DMS79 treated with DMSO at 0.1 percent for 48 hours (cell line): Measurements from ENCODE around the gene DGLUCY.

ENCODE experiments used
- DNase-seq: peaks from one replicate; lab custom pipeline; 2025; lab: John Stamatoyannopoulos, UW

Gene DGLUCY

DNA sequence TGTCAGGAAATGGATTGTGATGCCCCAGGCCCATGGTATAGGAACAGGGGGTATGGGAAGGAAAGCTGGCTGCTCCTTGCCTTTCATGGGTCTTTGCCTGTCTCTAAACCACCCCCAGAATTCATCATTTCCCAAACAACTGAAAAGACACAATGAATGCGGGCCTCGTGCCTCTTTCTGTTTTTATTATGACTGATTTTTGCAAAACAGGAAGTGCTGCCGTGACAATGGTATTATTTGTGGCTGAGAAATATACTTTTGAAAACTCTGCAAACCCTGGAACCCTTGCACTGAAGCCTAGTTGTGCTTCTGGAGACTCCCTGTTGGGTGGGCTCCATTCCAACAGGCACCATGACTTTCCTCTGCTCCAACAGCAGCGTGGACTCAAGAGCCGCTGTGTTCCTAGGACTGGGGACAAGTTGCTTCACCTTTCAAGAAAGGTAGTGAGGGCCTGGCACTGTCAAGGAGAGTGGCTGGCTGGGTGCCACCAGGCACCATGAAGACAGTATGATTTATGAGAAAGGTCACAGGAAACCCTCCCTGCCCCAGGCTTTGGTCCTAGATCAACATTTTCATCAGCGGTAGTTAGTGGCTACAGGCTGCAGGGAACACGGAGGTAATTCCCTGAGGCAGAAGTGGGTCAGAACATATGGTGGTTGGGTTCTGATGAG lies 4.8 kb upstream of the DGLUCY start:
- no peak for DNase-seq

DNA sequence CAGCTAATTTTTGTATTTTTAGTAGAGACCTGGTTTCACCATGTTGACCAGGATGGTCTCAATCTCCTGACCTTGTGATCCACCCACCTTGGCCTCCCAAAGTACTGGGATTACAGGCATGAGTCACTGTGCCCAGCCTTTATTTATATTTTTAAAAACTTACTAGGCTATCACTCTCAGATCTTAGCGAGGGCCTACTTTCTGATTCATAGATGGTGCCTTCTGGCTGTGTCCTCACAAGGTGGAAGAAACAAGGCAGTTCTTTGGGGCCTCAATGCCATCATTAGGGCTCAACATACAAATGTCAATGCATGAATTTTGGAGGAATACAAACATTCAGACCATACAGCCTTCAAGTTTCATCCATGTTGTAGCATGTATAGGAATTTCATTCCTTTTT lies 2.4 kb upstream of the DGLUCY start:
- no peak for DNase-seq

DNA sequence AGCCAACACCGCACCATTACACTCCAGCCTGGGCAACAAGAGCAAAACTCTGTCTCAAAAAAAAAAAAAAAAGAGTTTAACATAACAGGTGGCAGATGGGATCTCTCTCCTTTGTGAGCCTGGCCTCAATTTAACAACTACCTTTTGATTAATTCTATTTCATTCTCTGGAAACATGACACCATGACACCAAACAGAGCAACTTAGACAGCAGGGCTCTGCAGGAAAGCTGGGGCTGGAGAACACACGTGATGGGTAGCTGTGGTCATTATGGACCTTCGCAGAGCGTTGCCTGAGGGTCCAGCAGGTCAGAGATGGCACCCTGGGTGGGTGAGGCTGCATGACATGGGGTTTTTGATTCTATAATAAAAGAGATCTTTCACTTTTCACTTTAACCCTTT lies 1.7 kb upstream of the DGLUCY start:
- DNase-seq, result no peak

DNA sequence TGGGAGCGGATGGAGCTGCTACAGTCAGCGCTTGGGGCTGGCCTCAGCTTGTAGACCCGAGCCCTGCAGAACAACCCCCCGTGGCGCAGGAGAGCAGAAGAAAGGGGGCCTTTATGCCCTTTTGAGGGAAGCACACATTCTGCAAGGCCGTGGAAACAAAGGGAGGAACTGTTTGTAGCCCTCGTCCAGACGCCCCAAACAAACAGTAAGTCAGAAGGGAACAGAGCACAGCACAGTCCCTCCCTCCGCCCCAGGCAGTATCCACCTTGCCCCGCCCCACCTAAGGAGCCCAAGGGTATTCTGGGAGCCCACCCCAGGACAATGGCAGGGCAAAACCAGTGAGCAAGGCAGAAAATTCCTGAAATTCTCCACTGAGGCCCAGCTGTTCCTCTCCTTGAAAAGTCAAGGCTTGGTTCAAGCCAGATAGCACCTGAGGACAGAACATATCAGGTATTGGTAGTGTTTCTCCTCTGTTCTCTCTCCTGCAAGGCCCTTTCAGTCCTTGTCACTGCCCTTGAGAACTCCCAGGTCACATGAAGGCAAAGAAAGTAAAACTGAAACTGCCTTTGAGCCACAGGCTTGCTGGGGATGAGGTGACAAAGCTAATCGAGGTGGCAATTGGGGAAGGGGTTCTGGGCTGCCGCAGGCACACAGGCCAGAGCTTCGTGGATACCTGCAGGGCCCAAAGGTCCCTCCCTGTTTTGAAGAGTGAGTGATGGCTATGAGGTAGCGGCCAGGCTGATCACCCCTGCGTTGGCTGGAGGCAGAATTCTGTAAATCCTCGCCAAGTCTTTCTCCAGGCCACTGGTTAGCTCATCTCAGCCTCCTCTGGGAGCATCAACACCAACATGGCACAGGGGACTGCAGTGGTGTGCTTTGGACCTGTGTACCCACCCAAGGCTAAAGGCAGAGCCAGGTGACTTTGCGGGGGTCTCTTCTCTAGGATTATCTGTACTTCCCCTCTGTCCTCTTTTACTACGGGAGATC lies 499 bp downstream of the DGLUCY start:
- peak; percentile 97 for DNase-seq

DNA sequence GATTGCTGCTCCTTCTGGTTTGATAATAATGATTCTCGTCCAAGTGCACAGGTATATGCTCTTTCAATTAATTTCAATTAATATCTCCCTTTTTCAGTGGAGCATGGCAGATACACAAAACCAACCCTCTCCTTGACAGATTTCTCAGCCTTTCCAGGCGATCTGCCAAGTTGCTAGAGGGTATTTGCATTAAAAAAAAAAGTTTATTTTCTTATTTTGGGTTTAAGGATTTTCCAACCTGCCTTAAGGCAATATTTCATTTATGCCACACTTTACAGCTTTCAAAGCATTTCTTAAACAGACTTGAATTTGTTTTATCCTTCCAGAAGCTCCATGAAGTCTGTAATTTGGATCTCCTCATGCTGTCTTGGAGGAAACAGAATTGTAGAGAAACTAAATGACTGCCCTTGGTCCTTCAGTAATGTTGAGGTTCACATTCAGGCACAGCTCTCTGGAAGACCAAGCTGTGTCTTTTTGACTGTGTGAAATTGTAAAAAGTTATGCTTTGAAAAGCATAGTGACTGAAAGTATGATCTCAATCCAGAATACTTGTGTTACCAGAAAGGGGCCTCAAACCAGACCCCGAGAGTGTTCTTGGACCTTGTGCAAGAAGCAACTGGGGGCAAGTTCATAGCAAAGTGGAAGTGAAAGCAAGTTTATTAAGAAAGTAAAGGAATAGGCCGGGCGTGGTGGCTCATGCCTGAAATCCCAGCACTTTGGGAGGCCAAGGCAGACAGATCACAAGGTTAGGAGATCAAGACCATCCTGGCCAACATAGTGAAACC lies 2.3 kb downstream of the DGLUCY start:
- DNase-seq, result peak; percentile 96

DNA sequence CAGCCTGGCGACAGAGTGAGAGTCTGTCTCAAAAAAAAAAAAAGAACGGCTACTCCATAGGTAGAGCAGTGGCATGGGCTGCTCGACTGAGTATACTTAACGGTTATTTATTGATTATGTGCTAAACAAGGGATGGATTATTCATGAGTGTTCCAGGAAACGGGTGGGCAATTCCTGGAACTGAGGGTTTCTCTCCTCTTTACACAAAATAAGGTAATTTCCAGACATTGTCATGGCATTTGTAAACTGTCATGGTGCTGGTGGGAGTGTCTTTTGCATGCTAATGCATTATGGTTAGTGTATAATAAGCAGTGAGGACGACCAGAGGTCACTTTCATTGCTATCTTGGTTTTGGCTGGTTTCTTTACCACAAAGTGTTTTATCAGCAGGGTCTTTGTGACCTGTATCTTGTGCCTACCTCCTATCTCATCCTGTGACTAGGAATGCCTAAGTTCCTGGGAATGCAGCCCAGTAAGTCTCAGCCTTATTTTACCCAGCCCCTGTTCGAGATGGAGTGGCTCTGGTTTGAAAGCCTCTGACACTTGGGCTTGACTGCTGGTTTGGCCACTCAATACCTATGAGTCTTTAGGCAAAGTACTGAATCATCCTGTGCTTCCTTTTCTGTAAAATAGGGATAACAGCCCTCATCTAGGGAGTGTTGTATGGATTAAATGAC lies 3.2 kb downstream of the DGLUCY start:
- DNase-seq, result no peak

DNA sequence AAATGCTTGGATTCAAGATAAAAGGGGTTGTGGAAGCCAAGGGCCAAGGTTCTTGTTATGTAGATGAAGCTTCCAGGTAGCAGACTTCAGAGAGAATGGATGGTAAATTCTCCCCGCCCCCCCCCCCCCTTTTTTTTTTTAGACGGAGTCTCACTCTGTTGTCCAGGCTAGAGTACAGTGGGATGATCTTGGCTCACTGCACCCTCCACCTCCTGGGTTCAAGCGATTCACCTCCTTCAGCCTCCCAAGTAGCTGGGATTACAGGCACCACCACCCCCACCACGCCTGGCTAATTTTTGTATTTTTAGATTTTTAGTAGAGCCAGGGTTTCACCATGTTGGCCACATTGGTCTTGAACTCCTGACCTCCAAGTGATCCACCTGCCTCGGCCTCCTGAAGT lies 4.1 kb downstream of the DGLUCY start:
- no peak for DNase-seq

DNA sequence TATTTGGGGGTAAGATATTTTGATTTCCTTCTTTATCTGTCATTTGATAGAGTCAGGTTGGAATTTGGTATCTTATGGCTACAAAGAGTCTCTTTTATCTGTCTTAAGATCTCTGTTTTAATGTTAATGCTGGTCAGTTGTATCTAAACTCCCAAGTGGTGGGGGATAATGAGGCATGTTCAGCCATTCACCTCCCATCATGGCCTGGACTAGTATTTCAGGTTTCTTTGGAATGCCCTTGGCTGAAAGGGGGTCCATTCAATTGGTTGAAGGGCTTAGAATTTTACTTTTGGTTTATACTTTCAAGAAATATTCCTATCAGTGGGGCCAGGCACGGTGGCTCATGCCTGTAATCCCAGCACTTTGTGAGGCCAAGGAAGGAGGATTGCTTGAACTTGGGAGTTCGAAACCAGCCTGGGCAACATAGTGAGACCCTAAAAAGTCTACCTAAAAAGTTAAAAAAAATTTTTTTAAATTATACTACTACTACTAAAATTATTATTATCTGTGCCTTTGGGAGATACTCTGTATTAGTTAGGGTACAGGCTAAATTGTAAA lies 4.7 kb downstream of the DGLUCY start:
- no peak for DNase-seq

DNA sequence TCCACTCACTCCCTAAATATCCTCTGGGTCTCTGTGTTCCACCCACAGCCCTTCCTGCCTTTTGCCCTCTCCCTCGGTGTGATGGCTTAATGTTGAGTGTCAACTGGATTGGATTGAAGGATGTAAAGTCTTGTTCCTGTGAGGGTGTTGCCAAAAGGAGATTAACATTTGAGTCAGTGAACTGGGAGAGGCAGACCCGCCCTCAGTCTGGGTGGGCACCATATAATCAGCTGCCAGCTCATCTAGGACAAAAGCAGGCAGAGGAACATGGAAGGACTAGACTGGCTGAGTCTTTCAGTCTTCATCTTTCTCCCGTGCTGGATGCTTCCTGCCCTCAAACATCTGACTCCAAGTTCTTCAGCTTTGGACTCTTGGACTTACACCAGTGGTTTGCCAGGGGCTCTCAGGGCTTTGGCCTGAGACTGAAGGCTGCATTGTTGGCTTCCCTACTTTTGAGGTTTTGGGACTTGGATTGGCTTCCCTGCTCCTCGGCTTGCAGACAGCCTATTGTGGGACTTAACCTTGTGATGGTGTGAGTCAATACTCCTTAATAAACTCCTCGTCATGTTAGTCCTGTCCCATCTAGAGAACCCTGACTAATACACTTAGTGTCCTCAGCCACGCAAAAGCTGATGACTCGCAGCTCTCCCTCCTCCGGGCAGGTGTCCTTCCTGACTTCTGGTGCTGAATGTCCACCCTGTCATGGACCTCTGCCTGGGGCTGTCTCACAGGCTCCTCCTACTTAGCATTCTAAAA lies 5.9 kb downstream of the DGLUCY start:
- no peak for DNase-seq

DNA sequence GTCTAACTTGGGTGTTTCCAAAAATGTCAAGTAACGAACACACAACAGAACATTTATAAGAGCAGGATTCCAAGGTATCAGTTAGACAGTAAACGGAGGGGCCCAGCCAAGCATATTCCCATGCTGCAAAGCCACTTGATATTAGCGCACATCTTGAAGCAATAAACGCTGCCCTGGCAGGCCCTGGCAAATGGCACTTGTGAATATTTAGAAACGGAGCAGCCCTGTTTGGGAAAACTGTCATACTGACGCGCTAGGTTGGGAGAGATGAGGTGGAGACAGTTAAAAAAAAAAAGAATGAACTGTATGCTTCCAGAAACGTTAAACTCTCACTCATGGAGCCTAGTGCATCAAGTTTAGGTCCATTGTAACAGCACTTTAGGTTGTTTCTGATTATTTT lies 9.3 kb downstream of the DGLUCY start:
- peak; percentile 92 for DNase-seq

DNA sequence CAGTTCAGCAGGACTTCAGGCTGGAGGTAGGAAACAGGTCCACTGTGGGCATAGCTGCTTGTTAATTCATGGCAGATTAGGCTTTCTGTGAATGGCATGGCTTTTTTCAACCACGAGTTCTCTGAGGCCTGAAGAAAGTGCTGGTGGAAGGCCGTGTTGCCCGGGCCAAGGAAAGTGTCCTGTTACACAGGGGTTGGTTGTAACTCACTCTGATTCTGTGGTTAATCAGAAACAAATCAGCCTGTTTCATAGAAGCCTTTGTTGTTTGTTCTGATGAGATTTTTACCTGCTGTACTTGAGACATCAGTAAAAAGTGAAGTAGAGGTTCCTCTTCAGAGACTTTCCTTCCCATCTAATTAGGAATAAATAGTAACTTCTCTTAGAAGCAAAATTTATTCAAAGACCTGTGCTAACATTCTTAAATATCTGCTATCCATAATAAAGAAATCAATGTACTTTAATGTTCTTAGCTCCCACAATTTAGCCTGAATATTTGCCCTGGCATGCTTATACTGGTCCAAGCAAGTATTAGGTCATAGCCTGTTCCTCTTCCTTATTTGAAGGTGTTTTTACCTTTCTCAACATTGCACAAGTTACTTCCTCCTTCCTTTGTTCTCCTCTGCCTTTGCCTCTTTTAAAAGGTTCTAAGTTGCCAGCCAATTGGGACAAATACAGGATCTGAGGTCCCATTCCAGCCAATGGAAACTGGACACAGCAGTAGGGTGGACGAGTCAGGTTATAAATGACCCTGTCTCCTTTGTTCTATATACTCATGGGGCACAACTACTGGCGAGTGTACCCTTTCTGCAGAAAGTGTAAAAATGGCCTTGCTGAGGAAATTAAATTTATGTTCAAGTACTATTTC lies 10.8 kb downstream of the DGLUCY start:
- peak; percentile 15 for DNase-seq

DNA sequence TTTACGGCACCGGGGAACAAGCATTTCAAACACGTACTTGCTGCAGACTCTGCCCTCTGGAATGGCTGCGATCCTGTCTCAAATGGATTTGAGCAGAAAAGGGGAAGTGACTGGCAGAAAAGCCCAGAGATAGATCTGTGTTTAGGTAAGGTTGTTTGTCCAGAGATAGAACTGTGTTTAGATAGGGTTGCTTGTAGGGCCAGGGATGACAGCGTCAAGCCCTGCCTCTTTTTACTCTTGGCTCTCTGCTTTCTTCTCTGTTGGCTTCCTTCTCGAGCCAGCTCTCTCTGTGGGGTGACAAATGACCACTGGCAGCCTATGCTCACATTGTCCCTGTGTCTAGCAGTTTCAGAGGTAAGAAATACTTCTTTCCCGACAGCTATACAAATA lies 11.4 kb downstream of the DGLUCY start:
- no peak for DNase-seq

DNA sequence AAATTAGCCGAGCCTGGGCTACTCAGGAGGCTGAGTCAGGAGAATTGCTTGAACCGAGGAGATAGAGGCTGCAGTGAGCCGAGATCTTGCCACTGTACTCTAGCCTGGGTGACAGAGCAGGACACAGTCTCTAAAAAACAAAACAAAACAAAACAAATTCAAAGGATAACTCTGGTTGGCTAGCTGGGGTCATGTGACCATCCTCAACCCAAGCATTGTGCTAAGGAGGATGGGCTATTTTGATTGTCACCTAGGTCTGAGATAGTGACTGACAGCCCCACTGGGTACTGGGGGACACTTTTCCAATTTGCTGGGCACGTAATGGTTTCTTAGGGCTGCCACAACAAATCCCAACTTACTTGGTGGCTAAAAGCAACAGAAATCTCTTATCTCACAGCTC lies 11.9 kb downstream of the DGLUCY start:
- no peak for DNase-seq

DNA sequence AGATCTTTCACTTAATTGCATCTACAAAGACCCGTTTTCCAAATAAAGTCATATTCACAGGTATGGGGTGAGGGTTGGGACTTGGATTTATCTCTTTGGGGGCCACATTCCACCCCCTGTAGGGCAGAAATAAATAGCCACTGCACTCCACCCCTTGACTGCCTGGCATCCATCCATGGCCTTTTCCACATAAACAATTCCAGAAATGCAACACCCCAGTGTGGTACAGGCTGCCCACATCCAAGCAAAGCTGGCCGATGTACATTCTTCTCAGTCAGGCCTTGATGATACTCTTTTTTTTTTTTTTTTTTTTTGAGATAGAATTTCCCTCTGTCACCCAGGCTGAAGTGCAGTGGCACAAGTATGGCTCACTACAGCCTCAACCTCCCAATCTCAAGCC lies 12.9 kb downstream of the DGLUCY start:
- DNase-seq, result no peak

DNA sequence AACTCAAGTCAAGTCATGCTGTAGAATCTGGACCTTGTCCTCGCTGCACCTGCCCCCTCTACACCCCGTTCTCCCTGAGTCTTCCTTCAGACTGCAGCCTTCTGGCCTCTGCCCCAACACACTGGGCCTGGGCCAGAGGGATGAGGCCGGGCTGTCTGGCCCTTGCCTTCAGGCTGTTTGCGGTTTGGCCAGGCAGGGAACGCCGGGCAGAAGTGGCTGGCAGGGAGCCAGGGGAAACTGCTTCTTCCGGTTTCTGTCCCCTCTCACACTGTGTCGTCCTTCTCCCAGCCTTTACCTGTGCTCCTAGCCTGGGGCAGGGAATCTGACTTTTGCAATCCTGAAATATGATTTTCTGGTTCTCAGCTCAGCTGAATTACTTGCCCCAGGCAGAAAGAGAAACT lies 13.5 kb downstream of the DGLUCY start:
- DNase-seq, result peak; percentile 94

DNA sequence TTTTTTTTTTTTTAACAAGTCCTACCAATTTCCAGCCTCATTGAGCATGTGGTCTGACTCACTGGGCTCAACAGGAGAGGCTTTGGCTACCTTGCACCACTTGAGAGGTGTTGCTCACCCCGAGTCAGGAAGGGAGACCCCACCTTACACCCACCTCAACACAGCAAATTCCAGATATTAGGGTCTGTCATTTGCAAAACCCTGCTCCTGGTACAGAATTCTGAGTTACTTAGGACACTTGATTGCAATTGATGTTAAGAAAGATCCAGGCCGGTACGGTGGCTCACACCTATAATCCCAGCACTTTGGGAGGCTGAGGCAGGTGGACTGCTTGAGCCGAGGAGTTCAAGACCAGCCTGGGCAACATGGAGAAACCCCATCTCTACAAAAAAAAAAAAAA lies 14.1 kb downstream of the DGLUCY start:
- no peak for DNase-seq

DNA sequence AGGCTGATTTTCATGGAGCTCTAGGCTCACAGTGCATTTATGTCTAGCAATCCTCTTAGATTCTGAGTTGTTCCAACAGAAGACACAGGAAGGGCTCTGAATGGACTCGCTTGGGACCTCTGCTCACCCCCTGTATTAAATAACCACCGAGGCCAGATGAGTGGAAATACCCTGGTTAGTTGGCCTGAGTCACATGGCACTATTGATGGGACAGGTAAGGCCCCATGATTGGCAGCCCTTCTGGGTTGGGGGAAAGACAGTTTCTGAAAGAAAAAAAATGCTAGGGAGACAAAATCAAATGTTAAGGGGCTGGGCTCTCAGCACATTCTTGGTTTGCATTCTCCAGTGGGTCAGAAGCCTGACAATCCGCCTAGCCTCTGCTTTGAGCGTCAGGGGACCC lies 14.8 kb downstream of the DGLUCY start:
- DNase-seq, result no peak

DNA sequence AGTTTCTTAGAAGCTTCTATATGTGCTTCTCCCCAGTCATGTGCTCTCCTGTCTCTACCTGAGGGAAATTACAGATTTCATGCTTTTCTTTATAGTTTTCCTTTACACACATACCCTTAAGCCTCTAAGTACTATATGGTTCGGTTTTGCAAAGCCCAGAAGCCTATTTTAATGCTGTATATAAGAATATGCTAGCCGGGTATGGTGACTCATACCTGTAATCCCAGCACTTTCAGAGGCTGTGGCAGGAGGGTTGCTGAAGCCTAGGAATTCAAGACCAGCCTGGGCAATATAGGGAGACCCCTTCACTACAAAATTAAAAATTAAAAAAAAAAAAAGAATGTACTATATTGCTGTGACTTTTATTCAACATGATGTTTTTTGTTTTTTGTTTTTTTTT lies 15.4 kb downstream of the DGLUCY start:
- DNase-seq, result no peak

DNA sequence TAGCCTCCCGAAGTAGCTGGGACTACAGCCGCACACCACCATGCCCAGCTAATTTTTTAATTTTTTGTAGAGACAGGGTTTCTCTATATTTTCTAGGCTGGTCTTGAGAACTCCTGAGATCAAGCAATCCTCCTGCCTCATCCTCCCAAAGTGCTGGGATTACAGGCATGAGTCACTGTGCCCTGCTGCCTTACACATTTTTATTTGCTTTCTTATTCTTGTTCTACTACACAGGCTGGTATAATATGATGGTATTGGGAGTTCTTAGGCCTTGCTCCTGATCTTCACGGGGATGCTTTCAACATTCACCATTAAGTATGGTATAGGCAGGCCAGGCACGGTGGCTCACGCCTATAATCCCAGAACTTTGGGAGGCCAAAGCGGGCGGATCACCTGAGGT lies 21.2 kb downstream of the DGLUCY start:
- no peak for DNase-seq
